Measurements from ENCODE around the gene MASP1. TPM values are rescaled to one million over a fixed set of nuclear protein-coding genes. Genes with fewer than 3 reads are reported as not detected.

The MASP1 gene
- total and polyA plus RNA-seq, 2 of the 4 experiments (the other 2 are of a cell fraction) = 13.1 to 16.2 TPM

DNA sequence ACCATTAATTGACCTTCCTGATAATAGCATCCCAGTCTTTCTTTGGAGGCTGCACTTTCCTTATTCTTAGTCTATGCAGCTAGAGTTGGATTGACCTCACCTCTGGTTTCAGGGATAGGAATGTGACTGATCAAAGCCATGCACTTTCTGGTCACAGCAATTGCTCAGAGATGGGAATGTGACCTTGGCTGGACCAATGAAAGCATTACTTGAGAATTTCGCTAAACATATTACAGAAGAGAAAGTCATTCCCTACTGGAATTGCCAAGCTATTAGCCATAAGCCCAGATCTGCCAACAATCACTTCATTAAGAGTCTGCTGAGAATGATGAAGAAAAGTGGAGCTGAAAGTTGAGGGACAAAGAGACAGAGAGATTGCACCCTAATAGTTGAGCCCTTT is 61.5 kb downstream of the MASP1 start:
- POLR2A ChIA-PET (ENCODE audit: unreplicated experiment) = no interaction called here
- intact Hi-C loops (cut with micrococcal nuclease) = no loop called here

More for the DNA sequence above, 61.5 kb downstream of the MASP1 start:
- Histone ChIP-seq H3K23ac (ENCODE audit: low read depth, low read length) (no peak overlapping the region), H2BK20ac (ENCODE audit: low read depth, low read length) (peak overlapping the region; percentile 99; the same call in 1 of the 2 replicates), H3K27me3 (ENCODE audit: control insufficient read depth, insufficient read depth, low read length) (no peaks in the 10 kb centered on the region; the same call in 1 of the 2 replicates), H3K4me3 (ENCODE audit: insufficient read depth, low read depth, low read length) (no peak overlapping the region), H2BK15ac (ENCODE audit: low read depth, low read length) (no peak overlapping the region), H3K4me1 (ENCODE audit: control insufficient read depth, insufficient read depth, low read length) (peaks cover 12% of the 10 kb centered on the region), H3K79me1 (ENCODE audit: low read depth in 1 of 2, low read length in 2 of 2) (no peaks in the 10 kb centered on the region), H4K5ac (ENCODE audit: low read depth, low read length) (no peak overlapping the region), H2AFZ (replicated peaks; ENCODE audit: low read length, poor library complexity) (no peak overlapping the region), H3K9me3 (ENCODE audit: control insufficient read depth, insufficient read depth, low read length) (no peaks in the 10 kb centered on the region), H2BK120ac (ENCODE audit: low read depth, low read length) (peak overlapping the region; percentile 35), H3K9ac (ENCODE audit: low read depth, low read length) (no peak overlapping the region), H3K14ac (replicated peaks; ENCODE audit: low read depth, low read length) (0 out of 2 replicates have a peak overlapping the region, but pooled peaks have one; percentile 39), H2AK5ac (ENCODE audit: low read depth, low read length) (0 out of 2 replicates have a peak overlapping the region, but pooled peaks have one; percentile 10), H2AK9ac (replicated peaks; ENCODE audit: low read depth, low read length, poor library complexity) (no peak overlapping the region), H3K18ac (ENCODE audit: low read depth, low read length) (no peak overlapping the region; the same call in 1 of the 2 replicates), H3K27ac (ENCODE audit: insufficient read depth, low read length) (no peak overlapping the region), H2BK5ac (ENCODE audit: low read depth, low read length, poor library complexity, severe bottlenecking) (no peak overlapping the region), H3K56ac (ENCODE audit: extremely low read depth, insufficient read depth, low read length) (no peak overlapping the region), H3K9me1 (ENCODE audit: insufficient read depth, low read length) (peaks cover 11% of the 10 kb centered on the region; the same call in 1 of the 2 replicates), H3K4me2 (ENCODE audit: low read depth, low read length) (no peak overlapping the region), H4K8ac (ENCODE audit: low read depth in 2 of 2, low read length in 2 of 2) (no peak overlapping the region), H3K4ac (ENCODE audit: low read depth, low read length) (no peak overlapping the region; the same call in 1 of the 2 replicates), H4K20me1 (ENCODE audit: insufficient read depth, low read length) (no peaks in the 10 kb centered on the region), H3K36me3 (ENCODE audit: control insufficient read depth, insufficient read depth, low read length) (no peaks in the 10 kb centered on the region), H4K91ac (ENCODE audit: insufficient read depth, low read depth, low read length) (no peak overlapping the region)
- DNase-seq (peak; percentile 32), ATAC-seq (ENCODE audit: low read depth) (no peak)
- TF ChIP-seq BHLHE40 (IDR thresholded peaks at IDR 0.05; ENCODE audit: low read depth, low read length) (no peak), RFX5 (IDR thresholded peaks at IDR 0.05; ENCODE audit: low read depth, low read length) (no peak), RAD21 (IDR thresholded peaks at IDR 0.05; ENCODE audit: low read length) (no peak), FOS (IDR thresholded peaks at IDR 0.05; ENCODE audit: low read depth, low read length) (no peak), CHD1 (IDR thresholded peaks at IDR 0.05; ENCODE audit: low read depth, low read length) (no peak), CEBPB (IDR thresholded peaks at IDR 0.05; ENCODE audit: low read depth, low read length) (no peak)
- TF ChIP-seq, protein P1, sequence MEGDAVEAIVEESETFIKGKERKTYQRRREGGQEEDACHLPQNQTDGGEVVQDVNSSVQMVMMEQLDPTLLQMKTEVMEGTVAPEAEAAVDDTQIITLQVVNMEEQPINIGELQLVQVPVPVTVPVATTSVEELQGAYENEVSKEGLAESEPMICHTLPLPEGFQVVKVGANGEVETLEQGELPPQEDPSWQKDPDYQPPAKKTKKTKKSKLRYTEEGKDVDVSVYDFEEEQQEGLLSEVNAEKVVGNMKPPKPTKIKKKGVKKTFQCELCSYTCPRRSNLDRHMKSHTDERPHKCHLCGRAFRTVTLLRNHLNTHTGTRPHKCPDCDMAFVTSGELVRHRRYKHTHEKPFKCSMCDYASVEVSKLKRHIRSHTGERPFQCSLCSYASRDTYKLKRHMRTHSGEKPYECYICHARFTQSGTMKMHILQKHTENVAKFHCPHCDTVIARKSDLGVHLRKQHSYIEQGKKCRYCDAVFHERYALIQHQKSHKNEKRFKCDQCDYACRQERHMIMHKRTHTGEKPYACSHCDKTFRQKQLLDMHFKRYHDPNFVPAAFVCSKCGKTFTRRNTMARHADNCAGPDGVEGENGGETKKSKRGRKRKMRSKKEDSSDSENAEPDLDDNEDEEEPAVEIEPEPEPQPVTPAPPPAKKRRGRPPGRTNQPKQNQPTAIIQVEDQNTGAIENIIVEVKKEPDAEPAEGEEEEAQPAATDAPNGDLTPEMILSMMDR (conservative IDR thresholded peaks at IDR 0.05; ENCODE audit: low read depth, low read length) = no peak
- CTCF ChIA-PET = no interaction called here
- no TSS peak for BruUV-seq (replicated peaks)
- in situ Hi-C loops (cut with MboI; ENCODE audit: low sequenced_read_pairs) (no loop called here), dilution Hi-C loops (cut with HindIII; ENCODE audit: low sequenced_read_pairs, unreplicated experiment) (no loop called here)
- no CpG with 5 or more reads among the region's 1 CpG for WGBS, 2 experiments (ENCODE audit: extremely low coverage in 2 of 2, insufficient read length in 1 of 2)

All from IMR-90 (cell line).